Smooth muscle cell (in vitro differentiated cells): Measurements from ENCODE around the gene MRPL12. TPM values are rescaled to one million over a fixed set of nuclear protein-coding genes. Genes with fewer than 3 reads are reported as not detected.

Source experiments
- DNase-seq: peaks from one replicate; lab custom pipeline; 2025; ENCODE audit not compliant: unreplicated experiment; lab: John Stamatoyannopoulos, UW
- H2AFZ ChIP-seq: fragments of 200-600 bp; sonication (generic); 2 replicates; pipeline ENCODE4 v1.6.0; 2016; ENCODE audit warnings: antibody characterized with exemption, low read depth, mild to moderate bottlenecking
- H3F3A ChIP-seq: fragments of 200-600 bp; sonication (generic); 2 replicates; pipeline ENCODE4 v1.6.0; 2017; ENCODE audit warnings: antibody characterized with exemption, low read depth
- H3K27ac ChIP-seq: fragments of 200-600 bp; sonication (generic); 2 replicates; pipeline ENCODE4 v1.5.1; 2016; ENCODE audit warnings: low read depth, mild to moderate bottlenecking
- H3K27me3 ChIP-seq: fragments of 200-600 bp; sonication (generic); 2 replicates; pipeline ENCODE4 v1.6.1; 2016; ENCODE audit warnings: low read depth, mild to moderate bottlenecking
- H3K36me3 ChIP-seq: fragments of 200-600 bp; sonication (generic); 2 replicates; pipeline ENCODE4 v1.5.1; 2016; ENCODE audit warnings: low read depth
- H3K4me1 ChIP-seq: fragments of 200-600 bp; sonication (generic); 2 replicates; pipeline ENCODE4 v1.5.1; 2016; ENCODE audit warnings: low read depth
- H3K4me2 ChIP-seq: fragments of 200-600 bp; sonication (generic); 2 replicates; pipeline ENCODE4 v1.6.0; 2016; ENCODE audit warnings: mild to moderate bottlenecking
- H3K4me3 ChIP-seq: fragments of 200-600 bp; sonication (generic); 2 replicates; pipeline ENCODE4 v1.5.1; 2016; ENCODE audit warnings: mild to moderate bottlenecking
- H3K79me2 ChIP-seq: fragments of 200-600 bp; sonication (generic); 2 replicates; pipeline ENCODE4 v1.6.0; 2016; ENCODE audit warnings: low read depth, mild to moderate bottlenecking
- H3K9ac ChIP-seq: fragments of 200-600 bp; sonication (generic); 2 replicates; pipeline ENCODE4 v1.6.0; 2016; ENCODE audit warnings: low read depth
- H3K9me3 ChIP-seq: fragments of 200-600 bp; sonication (generic); replicated peaks from 2 replicates; pipeline ENCODE4 v1.5.1; 2016; ENCODE audit warnings: low read depth
- H4K20me1 ChIP-seq: fragments of 200-600 bp; sonication (generic); 2 replicates; pipeline ENCODE4 v1.6.0; 2016; ENCODE audit warnings: low read depth
- CTCF ChIP-seq: fragments of 200-600 bp; sonication (generic); IDR thresholded peaks from 2 replicates; pipeline ENCODE4 v1.5.1; 2017; ENCODE audit warnings: borderline replicate concordance, mild to moderate bottlenecking, antibody characterized with exemption; ENCODE audit not compliant: insufficient read depth, poor library complexity, severe bottlenecking
- WGBS: methylation state at CpG from one replicate; pipeline ENCODE4 v1.1.7; 2016; ENCODE audit warnings: low lambda C conversion rate; 5-methylcytosine and 5-hydroxymethylcytosine counted together
- polyA plus RNA-seq: library from polyadenylated mRNA; unstranded; fragments of >200 nt; fragmentation: Nextera tagmentation; extraction: Ambion mirVana; gene quantifications from 2 replicates; pipeline ENCODE4 v1.2.1, GENCODE V29; 2016
- total RNA-seq: library from RNA; depleted of rRNA; stranded (reverse); fragments of >200 nt; gene quantifications from 2 replicates; pipeline ENCODE4 v1.2.3, GENCODE V29; 2014

The MRPL12 gene
- total and polyA plus RNA-seq, 2 experiments from 2014 or later, result 22.2 to 83.6 TPM

DNA sequence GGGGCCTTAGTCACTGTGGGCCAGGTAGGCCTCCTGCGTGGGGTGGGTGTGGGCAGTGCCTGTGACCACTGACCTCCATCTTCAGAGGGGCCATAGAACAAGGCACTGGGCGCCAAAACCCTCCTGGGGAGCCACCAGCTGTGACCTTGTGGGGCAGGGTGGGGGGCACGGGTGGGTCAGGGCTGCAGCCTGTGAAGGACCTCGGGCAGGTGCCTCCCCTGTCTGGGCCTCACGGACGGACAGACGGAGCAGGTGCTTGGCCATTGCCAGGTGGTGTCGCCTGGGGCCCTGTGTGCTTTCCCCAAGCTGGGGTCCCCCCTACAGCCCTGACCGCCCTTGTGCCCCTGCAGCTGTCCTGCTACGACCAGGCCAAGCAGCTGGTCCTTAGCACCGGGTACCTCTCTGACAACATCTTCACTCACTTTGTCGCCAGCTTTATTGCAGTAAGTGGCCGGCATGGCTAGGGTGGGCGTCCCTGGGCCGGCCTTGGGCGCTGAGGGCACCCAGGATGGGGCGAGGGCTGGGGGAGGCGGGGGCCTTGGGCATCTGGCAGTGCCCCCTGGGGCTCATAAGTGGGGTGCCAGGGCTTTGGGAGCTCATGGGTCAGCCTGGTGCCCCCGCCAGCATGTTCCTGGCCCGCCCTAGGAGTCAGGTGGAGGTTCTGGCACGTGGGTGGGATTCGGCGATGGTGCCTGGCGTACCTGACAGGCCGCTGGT is 14.0 kb downstream of the MRPL12 start:
- Histone ChIP-seq H3K36me3 (no peaks in the 10 kb centered on the region), H3K4me1 (peaks cover 6% of the 10 kb centered on the region), H3K4me2 (no peak overlapping the region), H3K4me3 (no peak overlapping the region), H3K27ac (no peak overlapping the region), H3K9me3 (no peaks in the 10 kb centered on the region), H2AFZ (no peak overlapping the region), H3K27me3 (no peaks in the 10 kb centered on the region), H4K20me1 (no peaks in the 10 kb centered on the region), H3F3A (no peaks in the 10 kb centered on the region), H3K79me2 (no peaks in the 10 kb centered on the region), H3K9ac (no peak overlapping the region)
- no peak for TF ChIP-seq CTCF
- 97% methylated on average over 25 of the region's 25 CpGs for WGBS
- DNase-seq, result no peak

- H4K20me1 ChIP-seq, result no peaks in the 10 kb centered on the region
- no peak for DNase-seq
- no peaks in the 10 kb centered on the region for H3K79me2 ChIP-seq
- no peak overlapping the region for H3K4me2 ChIP-seq
- H3K4me3 ChIP-seq, result no peak overlapping the region
- WGBS, result 94% methylated on average over 9 of the region's 9 CpGs
- no peak overlapping the region for H3K9ac ChIP-seq
- TF ChIP-seq CTCF, result no peak
- no peaks in the 10 kb centered on the region for H3F3A ChIP-seq
- peaks cover 6% of the 10 kb centered on the region for H3K4me1 ChIP-seq
- no peaks in the 10 kb centered on the region for H3K27me3 ChIP-seq
- H2AFZ ChIP-seq, result no peak overlapping the region
- no peaks in the 10 kb centered on the region for H3K36me3 ChIP-seq
- no peaks in the 10 kb centered on the region for H3K9me3 ChIP-seq
- no peak overlapping the region for H3K27ac ChIP-seq
Observed at GRCh38 chr17:81717766-81718089, 14.6 kb downstream of the MRPL12 start.

DNA sequence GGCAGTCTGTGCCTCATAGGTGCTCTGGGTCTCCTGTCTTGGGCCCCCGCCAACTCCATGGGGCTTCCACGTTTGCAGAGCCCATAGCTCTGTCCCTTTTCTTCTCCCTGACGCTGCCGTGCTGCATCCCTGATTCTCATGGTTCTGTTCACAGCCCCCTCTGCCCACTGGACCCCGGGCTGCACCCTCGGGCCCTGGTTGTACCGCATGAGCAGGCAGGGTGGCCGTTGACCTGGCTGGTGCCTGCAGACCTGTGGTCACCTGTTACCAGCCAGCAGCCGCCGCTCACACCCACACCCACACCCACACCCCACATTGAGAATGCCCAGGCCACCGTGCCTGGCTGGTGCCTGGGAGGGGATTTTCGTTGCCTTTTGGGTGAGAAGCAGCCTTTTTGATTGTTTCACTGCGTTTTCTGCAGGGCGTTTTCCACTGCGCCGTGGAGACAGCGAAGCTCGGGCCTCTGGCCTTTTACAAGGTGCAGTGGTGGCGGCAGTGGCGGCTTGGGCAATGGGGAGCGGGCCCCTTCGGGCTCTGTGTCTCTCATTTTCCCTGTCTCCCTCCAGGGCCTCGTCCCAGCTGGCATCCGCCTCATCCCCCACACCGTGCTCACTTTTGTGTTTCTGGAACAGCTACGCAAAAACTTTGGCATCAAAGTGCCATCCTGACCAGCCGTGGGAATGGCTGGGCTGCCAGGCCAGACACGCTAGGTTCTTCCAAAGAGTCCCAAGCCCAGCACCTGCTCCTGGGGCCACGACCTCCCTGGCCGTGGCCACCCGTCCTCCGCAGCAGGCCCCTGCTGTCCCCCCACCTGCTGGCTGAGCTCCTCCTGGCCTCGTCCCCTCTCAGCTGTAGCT is 16.5 kb downstream of the MRPL12 start:
- H3K27ac ChIP-seq, result no peak overlapping the region
- no peaks in the 10 kb centered on the region for H3F3A ChIP-seq
- no peak for DNase-seq
- no peaks in the 10 kb centered on the region for H3K9me3 ChIP-seq
- H2AFZ ChIP-seq, result no peak overlapping the region
- H3K36me3 ChIP-seq, result no peaks in the 10 kb centered on the region
- TF ChIP-seq CTCF, result no peak
- H3K9ac ChIP-seq, result no peak overlapping the region
- H3K79me2 ChIP-seq, result no peaks in the 10 kb centered on the region
- 93% methylated on average over 33 of the region's 33 CpGs for WGBS
- no peaks in the 10 kb centered on the region for H3K27me3 ChIP-seq
- no peaks in the 10 kb centered on the region for H4K20me1 ChIP-seq
- H3K4me2 ChIP-seq, result no peak overlapping the region
- H3K4me1 ChIP-seq, result no peaks in the 10 kb centered on the region
- no peak overlapping the region for H3K4me3 ChIP-seq
